ENCODE data around the gene SHC1.

Gene SHC1

DNA sequence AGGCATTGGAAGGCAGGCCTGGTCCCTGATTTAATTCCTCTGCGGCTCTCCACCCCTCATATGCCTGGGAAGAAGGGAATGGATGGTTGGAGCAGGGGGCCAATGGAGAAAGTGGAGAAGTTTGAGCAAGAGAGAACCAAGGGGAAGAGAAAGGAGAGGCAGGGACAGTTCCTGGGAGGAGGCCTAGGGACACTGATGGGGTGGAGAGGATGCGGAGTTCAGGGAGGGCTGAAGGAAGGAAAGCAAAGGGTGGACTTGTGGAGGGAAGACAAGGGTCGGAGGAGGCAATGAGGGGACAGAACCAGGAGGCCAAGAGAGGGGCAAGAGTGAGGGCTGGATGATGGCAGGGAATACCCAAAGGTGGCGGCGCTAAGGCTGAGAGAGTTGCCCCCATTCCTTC is 39.2 kb upstream of the SHC1 start:
- no peak overlapping the region for H3K4me3 ChIP-seq (ENCODE audit: low read length)
- no peak for DNase-seq (ENCODE audit: low read depth, low spot score)

DNA sequence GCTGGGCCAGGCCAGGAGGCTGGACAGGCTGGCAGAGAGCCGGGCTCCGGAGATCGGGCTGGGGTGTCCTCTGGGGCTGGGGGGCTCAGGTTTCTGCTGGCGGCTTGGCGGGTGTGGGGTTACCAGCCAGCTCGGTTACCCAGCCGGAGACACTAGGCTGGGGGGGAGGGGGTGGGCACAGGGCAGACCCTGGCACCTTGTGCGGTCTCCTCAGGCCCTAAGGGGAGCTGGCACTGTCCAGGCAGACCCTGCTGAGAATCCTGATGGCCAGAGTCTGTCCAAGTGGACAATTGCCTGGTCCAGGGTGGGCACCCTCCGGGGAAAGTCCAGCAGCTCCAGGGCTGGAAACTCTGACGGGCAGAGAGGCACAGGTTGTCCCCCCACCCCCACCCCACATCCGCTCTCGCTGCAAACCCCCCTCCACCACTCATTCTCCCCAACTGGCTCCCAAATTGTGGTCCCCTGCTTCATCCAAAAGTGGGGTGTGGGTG is 38.7 kb upstream of the SHC1 start:
- DNase-seq (ENCODE audit: low read depth, low spot score), result no peak
- no peak overlapping the region for H3K4me3 ChIP-seq (ENCODE audit: low read length)

DNA sequence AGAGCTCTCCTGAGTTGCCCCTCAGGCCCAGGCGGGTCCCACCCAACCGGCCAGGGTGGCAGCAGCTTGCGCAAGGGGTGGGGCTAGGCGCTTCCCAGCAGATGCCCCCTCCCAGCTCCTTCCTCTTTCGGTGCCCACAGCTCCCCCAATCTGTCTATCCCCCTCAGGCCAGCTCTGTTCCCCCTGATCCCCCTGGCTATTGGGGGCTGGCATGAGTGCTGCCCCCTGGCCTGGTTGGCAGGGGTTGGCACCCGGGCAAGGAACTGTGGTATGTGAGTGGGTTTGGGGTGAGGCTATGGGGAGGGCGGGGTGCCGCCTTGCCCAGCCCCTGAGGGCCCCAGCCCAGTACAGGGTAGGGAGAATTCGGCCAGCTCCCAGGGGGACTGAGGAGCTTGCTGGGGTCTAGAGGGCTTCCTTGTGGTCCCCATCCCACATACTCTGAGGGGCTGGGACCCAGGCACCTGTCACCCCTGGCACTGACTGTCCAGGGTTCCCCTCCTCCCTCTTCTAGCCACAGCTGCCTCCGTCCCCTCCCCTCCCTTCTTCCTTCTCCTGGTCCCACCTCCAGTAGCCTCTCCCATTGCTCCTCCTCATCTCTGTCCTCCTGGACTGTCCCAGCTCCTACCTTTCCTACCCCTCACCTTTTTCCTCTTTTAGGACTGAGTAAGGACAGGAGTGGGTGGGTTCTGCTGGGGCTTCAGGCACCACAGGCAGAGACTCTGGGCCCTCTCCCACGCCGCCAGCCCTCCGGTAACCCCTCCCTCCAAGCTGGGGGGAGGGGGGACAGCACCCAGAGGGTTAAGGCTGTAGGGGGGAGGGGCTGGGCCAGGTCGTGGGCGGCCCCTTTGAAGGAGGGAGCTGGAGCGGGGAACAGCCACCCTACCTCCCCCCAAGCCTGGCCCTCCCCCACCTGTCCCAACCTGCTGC is 37.7 kb upstream of the SHC1 start:
- no peak overlapping the region for H3K4me3 ChIP-seq (ENCODE audit: low read length)
- no peak for DNase-seq (ENCODE audit: low read depth, low spot score)

DNA sequence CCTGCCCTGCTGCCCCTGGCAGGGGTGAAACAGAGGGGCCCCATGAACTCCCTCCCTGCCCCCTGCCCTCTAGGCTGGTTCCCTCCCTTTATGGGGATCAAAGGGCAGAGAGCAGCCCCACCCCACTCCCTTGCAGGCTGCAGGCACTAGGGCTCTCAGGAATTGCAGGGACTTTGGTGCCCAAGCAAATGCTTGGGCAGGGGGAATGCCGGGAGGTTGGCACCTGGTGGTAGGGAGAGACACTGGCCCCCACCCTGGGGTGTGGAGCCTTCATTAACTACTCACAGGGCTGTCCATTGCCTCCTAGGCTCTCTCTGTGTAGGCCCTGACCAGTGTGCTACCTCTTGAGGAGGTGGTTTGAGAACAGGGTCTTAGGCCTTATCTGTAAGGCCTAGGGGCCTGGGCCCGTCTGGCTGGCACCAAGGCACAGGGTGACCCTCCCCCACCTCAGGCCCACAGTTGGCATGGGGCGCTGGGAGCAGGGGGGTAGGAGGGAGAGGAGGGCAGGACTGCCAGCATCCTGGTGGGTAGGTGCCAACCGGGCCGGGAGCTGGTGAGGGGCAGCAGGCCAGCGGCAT is 36.8 kb upstream of the SHC1 start:
- no peak for DNase-seq (ENCODE audit: low read depth, low spot score)
- no peak overlapping the region for H3K4me3 ChIP-seq (ENCODE audit: low read length)

DNA sequence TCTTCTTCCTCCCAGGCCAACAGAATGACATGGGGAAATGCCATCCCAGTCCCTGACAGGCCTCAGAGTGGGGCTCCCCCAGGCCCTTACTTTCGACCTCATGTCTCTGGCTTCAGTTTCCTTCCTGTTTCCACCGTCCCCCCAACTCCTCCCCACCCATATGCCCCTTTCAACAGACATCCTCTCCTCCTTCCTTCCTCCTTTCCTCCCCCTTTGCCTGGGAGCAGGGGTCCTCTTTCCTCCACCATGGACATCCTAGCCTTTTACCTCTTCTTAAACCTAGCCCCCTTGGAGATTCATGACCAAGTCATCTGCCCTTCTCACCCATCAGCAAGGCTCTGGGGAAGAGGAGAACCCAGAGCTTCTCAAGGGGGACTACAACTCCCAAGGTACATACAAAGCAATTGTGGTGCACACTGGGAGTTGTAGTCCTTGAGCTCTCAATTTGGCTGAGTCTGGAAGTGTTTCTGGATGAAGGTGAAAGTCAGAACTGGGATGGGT is 36.1 kb upstream of the SHC1 start:
- no peak overlapping the region for H3K4me3 ChIP-seq (ENCODE audit: low read length)
- peak; percentile 54 for DNase-seq (ENCODE audit: low read depth, low spot score)

DNA sequence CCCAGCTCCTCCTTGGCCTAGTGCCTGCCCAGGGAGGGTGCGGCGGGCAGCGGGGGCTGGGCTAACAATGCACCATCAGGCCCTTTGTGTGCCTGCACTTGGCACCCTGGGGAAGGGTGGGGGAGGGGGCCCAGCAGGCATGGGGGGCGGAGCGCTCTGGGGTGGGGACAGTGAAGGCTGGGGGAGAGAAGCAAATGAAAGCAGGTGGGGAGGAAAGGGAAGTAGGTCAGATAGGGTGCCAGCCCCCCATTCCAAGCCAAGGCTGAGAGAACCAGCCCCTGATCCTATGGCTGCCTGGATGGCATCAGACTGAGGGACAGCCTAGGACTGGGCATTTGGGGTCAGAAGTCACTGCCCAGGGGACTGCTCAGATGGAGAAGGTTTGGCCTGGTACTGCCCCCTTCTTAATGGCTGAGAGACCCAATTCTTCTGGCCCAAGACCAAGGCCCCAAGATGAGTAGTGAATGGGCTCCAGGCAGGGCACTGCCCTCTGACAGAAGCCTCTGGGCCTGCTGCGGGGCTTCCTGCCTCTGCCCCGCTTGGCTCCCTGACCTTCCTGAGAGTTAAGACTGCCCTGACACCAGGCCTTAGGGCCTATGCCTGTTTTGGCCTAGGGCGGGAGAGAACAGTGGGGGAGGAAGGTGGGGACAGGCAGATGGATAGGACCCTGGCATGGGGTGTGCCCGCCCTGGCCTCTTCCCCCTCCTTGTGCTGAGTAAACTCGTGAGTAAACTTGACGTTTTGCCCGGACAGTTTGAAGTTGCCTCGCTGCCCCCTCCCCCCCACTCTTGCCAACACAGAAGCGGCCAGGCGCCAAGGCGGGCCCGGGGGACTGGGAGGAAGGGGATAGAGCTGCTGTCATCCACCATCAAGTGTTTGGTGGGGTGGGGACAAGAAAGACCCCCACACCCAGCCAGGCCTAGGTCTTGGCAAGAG is 34.8 kb upstream of the SHC1 start:
- no peak for DNase-seq (ENCODE audit: low read depth, low spot score)
- no peak overlapping the region for H3K4me3 ChIP-seq (ENCODE audit: low read length)

DNA sequence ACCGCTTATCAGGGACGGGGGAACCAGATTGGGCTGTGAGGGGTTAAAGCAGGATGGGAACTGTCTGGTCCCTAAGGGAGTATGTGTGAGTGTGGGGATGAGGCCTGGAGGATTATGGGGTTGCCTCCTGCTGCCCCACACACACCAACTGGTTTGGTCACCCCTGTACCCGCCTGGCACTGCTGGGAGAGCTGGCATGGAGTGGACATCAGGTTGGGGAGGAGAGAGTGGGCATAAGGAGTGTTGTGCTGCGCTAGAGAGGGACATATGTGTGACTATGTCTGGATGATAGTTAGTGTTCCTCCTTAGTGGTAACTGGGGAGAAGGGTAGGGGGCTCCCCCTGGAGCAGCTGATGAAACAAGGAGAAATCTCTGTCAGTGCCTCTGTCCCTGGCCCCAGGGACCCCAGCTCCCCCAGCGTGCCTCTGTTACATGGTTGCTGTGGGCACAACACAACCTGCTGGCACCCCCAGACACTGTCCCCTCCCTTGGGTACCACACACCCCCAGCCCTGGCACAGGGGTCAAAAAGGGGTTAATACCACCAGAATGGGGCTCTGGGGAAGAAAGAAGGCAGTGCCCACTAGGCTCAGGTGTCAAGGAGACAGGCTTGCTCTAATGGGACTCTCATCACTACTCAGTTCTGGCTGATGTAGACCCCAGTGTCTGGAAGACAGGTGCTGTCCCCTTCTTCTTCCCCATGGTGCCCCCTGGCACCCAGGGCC is 34.0 kb upstream of the SHC1 start:
- DNase-seq (ENCODE audit: low read depth, low spot score), result no peak
- H3K4me3 ChIP-seq (ENCODE audit: low read length), result no peak overlapping the region

DNA sequence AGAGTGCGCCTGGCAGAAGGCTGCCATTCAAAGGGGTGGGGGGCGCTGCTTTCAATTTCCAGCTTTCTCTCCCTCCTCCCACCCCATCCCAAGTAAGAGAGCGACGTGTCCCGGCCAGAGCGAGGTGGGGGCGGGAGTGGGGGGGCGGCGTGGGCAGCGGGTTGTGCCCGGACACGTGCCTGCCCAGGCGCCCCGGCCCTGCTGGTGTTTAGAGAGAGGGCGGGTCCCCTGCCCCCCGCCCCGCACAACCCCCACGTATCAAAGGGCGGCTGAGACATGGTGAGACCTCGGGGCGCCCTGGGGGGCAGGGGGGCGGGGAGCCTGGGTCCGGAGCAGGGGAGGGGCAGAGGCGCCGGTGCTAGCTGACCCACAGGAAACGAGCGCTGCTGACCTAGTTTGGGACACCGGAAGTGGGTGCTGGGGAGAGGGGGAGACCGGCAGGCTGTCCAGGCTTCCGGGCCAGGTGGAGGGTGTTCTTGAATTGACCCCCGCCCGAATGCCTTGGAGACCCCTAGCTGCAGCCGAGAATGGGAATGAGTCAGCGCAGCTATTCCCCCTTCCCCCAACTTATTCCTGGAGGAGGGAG is 33.3 kb upstream of the SHC1 start:
- H3K4me3 ChIP-seq (ENCODE audit: low read length), result no peak overlapping the region
- DNase-seq (ENCODE audit: low read depth, low spot score), result no peak

DNA sequence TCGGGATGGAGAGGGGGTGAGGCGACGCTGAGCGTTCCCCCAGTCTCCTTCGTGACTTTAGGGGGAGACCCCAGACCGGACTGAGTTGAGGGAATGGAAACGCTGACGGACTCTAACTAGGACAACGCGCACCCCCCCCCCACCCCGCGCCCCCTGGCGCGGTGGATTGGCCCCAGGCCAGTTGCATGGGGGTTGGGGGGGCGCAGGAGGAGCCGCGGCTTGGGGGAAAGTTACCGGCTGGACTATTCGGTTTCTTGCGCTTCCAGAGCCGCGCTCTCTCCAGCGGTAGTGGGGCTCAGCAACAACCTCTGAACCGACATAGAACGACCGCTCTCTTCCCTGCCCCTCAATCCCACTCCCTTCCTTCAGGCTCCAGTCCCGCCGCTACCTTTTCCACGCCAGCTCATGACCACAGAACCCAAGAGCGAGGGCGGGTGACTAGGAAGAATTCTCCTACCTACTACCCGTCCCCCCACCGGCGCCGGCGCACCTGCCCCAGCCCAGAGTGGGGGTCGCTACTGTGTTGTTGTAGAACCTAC is 32.7 kb upstream of the SHC1 start:
- no peak overlapping the region; the same call in 1 of the 2 replicates for H3K4me3 ChIP-seq (ENCODE audit: low read length)

DNA sequence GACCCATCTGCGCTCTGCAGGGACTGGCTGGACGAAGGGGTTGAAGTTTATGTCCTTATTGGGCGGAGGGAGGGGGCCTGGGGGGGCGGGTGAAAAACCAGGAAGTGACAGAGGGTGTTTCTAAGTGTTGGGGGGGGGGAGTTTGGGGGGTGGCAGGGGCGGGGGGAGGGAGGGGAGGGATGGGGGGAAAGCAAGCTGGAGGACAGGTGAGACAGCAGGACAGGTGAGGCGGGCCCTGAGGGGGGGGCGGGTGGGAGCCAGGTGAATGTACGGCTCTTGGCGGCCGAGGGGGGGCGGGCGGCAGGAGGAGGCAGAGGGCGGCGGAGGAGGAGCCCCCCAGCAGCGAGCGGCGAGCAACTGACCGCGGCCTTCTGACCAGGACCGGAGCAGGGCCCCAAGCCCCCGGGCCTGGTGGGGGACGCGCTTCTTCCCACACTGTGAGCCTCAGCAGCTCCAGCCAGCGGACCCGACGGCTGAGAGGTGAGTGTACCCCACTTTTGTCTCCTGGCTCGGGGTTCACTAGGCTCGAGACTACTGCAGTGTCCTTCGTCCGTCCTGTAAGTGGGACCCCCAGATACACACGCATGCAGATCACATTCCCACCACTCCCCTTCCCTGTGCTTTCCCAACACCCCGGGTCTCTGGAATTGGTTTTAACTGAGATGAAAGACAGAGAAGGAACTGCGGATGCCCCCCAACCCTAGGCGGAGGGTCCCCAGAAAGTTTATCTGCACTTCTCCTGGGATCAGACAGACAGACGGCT is 32.1 kb upstream of the SHC1 start, which contains the start of gene ZBTB7B:
ZBTB7B (plus strand) TSS at position 339 of the 763 bp plus-strand sequence. CDS start 11,859 bp downstream, outside the sequence.
- DNase-seq (ENCODE audit: low read depth, low spot score), result no peak
- H3K4me3 ChIP-seq (ENCODE audit: low read length), result peak within 1 kb of the TSS; percentile 47

More for the DNA sequence above, 32.7 kb upstream of the SHC1 start:
- DNase-seq (ENCODE audit: low read depth, low spot score), result no peak

DNA sequence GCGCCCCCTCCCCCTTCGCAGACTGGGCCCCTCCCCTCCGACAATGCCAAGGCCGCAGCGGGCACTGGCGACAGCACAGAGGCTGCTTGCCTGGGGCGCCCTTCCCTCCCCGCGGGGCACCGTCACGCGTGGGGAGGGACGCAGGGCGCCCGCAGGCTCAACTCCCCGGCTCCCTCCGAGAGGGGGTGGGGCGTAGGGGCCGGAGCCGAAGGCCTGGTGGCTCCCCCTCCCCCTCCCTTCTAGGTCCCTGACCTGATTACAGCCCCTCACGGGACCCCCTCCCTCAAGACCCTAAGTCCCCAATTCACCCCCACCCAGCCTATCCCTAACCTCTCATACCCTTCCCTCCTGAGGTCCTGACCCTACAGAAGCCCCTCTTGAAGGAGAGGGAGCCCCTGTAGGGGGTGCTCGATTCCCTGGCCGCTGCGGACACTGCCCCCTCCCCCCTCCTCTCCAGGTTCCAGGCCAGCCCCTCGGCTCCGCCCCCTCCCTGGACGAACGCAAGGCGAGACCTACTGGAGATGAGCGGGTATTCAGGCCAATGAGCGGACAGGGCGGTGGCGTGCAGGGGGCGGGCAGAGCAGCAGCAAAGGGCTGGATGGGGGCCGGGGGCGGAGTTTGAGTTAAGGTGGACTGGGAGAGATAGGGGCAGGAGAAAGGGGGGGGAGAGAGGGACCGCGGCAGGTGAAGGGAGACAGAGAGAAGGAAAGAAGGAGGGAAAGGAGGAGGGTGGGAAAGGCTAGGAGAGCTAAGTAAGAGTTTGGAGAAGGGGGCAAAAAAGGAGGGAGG is 31.3 kb upstream of the SHC1 start:
- peak; percentile 87 for DNase-seq (ENCODE audit: low read depth, low spot score)
- peak overlapping the region; percentile 47 for H3K4me3 ChIP-seq (ENCODE audit: low read length)

DNA sequence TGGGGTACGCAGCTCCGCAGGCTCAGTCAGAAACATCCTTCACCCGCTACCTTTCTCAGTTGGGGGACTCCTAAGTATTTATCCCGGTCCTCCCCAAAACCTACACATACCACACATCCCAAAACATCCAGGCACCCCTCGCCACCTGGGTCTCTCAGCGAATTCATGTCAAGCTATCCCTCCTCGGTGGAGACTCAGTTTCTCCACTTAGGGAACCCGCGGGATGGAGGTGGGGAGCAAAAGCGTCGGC is 30.8 kb upstream of the SHC1 start:
- no peak for DNase-seq (ENCODE audit: low read depth, low spot score)

DNA sequence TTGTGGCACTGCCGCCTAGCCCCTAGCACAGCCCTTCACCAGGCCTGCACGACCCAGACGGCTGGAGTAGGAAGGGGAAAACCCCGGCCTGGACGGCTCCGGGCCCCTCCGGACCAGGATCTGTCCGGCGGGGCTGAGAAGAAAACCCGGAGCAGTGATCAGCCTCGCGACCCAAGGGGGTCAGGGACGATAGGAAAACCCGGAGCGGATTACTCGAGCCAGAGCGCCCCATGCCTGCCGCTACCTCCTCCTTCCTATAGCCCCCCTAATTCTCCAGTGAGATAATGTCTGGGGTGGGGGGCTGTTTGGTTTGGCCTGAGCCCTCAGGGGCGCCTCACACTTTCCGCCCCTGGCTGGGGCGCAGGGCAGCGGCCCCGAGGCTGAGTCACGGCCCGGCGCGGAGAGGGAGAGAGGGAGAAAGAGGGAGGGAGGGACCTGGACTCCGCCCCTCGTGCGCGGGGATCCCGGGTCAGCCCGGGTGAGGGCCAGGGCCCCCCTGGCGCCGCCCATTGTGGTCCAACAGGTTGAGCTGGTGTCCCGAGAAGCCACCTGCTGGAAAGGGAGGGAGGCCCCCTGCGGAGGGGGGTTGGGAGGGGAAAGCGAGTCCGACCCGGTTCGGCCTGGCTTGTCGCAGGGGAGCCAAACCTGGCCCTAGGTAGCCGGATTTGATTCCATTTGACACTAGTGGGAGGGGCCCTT is 30.3 kb upstream of the SHC1 start:
- H3K4me3 ChIP-seq (ENCODE audit: low read length), result peak overlapping the region; percentile 47
- no peak for DNase-seq (ENCODE audit: low read depth, low spot score)

More for the DNA sequence above, 30.8 kb upstream of the SHC1 start:
- H3K4me3 ChIP-seq (ENCODE audit: low read length), result peak overlapping the region; percentile 47

DNA sequence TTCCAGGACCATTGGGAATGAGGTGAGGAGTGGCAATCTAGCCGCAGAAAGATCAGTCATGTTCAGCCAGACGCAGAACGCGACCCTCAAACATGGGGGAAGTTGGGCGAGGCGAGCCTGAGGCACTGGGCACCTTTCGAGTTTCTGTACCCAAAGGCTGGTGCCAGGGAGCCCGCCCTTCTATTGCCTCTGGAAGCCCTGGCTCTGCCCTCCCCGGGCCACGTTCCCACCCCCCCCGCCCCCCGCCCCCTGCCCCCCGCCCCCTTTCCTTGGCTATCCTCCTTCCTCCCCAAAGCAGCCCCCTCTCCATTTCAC is 29.8 kb upstream of the SHC1 start:
- DNase-seq (ENCODE audit: low read depth, low spot score), result no peak
- H3K4me3 ChIP-seq (ENCODE audit: low read length), result peak overlapping the region; percentile 47

DNA sequence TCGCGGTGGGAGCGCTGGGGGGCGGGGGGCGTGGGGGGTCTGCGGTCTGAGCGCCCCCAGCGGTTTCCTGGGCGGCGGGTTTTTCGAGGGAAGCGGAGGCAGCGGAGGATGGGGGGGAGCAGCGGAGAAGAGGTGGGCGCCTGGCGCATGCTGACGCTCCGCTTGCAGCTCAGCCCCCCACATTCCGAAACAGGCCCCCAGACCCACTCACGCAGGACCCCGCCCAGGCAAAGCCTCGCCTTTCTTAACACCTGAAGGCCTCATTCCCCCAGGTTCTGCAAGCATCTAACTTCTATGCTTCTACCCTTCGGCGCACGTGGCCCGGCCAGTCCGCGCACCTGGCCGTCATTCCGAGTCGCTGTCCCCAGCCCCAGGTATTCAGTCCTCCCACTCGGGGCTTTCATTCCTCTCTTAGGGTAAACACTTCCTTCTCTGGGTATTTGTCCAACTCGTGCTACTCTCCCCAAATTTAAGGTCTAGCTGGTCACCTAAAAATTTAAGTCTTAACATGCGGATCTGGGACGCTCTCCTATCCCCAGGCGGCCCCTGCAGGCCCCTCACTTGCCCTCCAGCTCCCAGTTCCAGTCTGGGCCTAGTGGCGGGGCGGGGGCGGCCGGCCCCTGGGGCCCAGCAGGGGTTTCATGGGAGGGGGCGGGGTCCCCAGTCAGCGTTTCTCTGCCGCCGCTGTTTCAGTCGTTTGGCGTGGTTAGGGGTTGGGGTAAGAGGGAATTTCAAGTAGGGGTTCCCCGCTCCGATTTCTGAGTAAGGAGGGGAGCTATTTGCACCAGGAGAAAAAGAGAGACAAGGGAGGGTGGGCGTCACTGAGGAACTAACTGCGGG is 29.2 kb upstream of the SHC1 start:
- no peak for DNase-seq (ENCODE audit: low read depth, low spot score)
- H3K4me3 ChIP-seq (ENCODE audit: low read length), result peak overlapping the region; percentile 47
